HUDEP-2 (cell line): ENCODE results near the gene C6.
A peak's percentile ranks its signal among the peaks of the same experiment; 100 is the strongest.

Experiments
- DNase-seq, 76 experiments: peaks; one replicate each; lab custom pipeline; 2025; ENCODE audit not compliant: unreplicated experiment in 76 of 76; lab: John Stamatoyannopoulos, UW

The C6 gene

GRCh38 chr5:41127967-41128690 is 85.2 kb downstream of the C6 start:
- DNase-seq: no peak

- peak in 1 of 76 experiments; percentile 7 for DNase-seq
Measured at GRCh38 chr5:41122459-41122858, 90.9 kb downstream of the C6 start.

DNA sequence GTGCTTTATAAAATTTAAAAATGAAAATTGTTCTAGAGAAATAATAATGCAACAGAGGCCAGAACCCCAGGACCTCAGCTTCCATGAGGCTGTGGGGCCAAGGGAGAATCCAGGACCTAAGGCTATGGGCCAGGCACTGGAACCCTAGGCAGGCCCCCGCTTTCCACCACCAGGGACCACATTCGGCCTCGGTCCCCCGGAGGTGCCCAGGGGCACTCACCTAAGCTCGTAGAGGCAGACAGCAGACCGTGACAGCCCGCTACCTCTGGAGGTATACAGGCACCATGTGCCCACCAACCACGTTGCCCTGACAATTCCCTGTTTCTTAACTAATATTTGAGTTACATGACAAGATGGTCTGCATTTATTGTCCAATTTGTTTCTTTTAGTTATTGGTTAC is 92.7 kb downstream of the C6 start:
- no peak for DNase-seq

GRCh38 chr5:41118177-41118576 is 95.2 kb downstream of the C6 start:
- no peak for DNase-seq

DNA sequence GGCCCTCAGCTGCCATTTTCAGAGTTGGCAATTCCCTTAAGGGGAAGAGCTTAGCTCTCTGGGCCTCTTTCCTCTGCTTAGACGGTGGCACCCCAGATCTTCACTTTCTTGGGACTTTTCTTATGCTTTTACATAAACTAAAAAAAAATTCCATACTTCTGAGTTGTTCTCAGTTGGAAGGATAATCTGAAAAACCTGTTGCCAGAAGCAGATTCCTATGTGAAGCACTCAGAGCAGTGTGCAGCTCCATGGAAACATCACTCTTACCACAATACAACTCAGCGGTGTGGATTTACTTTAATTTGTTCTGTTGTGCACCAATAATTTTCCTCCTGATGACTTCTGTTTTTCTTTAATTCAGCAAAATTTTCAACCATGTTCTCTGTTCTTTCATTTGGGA is 98.1 kb downstream of the C6 start:
- DNase-seq: no peak

DNA sequence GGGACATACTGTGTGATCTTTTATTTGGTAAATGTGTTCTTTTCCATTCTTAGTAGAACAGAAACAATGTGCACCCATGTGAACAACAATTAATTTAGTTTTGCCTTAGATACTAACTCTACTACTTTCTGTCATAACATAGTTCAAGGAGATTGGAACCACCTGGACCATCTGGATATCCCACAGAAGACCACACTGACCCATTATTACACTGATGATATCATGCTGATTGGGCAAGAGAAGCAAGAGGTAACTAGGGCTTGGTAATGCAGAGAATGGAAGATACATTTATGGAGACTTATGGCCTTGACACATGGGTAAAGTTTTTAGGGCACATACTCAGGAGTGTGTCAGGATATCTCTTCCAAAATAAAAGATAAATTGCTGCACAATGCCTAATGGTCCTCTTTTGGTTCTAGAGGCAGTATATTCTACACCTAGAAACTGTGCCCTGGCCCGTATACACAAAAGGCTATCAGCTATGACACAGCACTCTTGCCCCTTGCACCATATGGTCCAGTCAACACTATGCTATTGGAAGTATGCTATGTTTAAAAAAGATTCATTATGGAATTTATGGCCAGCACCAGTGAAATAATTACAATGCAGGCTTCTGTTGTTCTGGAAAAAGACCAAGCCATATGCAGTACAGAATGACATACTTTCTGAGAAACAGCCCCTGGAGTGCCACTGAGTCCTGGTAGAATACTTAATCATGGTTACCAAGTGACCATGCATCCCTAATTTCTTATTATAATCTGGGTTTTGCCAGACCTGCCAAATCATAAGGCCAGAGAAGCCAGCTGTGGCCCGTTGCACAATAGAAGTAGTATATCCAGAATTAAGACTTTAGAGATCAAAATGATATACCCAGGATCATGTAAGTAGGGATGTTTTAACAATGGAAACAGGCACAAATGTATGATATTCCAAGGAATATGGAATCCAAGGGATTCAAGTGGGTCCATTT is 100.6 kb downstream of the C6 start:
- no peak for DNase-seq

DNA sequence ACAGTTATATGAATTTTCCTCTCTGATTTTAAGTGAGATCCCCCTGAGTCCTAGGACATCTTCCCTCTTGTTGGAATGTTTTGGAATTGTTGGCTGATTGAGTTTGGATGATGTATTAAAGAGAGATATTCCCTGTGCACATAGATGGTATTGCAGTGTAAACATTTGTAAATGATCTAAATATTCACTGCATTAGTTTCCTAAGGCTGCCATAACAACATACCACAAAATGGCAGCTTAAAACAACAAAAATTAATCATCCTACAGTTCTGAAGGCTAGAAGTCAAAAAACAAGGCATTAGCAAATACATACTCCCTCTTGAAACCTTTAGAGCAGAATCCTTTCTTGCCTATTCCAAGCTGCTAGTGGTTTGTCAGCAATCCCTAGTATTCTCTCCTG is 104.1 kb downstream of the C6 start:
- DNase-seq: no peak

DNA sequence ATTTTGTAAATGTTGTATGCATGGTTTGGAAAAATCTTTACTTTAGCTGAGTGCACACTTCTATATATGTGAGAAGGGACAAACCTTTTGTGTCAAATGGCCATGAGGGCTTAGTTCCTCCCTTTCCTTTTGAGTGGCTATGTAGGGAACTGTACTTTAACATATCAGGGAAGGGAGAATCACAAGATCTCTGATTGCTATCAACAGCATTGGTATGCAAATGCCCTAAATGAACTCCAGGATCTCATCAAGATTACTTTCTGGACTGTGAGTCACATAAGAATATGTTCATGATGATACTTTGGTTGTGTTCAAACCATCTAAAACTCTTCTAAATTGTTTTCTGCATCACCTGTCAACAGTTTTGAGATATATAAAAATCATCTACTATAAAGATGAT is 111.0 kb downstream of the C6 start:
- no peak for DNase-seq

- DNase-seq: no peak
Measured at GRCh38 chr5:41097642-41098041, 115.7 kb downstream of the C6 start.

DNA sequence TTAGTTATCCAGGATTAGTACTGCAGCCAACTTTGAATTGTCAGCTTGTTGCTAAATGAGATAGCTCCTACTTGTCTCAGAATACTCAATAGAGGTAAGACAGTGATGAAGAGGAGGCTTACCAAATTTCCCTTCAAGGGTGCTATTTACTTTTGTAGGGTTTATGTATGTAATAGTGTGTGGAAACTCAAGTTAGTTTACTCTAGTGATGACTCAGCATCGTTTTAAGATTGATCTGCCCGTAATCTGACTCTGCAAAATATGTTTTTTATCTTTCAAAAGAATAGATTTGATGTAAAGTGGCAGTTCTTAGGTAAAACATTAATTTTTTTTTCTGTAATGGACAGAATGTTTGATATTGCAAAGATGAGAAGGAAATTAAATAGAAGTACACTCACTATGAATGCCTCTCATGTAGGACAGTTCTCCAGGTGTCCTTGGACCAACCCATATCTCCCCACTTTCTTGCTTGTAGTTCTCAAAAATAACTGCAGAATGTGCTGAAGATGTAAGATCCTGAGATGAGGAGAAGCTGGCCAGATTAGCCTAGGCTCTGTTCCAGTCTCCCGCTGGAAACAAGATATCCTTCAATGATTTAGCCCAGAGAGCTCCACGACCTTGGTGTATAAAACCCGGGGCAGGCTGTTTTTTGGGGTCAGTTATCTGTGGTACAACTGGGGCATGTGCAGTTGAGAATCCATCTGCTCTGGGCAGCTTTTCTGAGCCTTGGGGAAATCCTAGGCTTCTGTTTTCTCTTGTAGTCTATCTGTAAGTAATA is 117.8 kb downstream of the C6 start:
- DNase-seq: no peak

- DNase-seq: peak in 1 of 76 experiments; percentile 3
Measured at GRCh38 chr5:41094871-41095270, 118.5 kb downstream of the C6 start.

- no peak for DNase-seq
Measured at GRCh38 chr5:41093803-41094202, 119.5 kb downstream of the C6 start.
